Activated CD4-positive, alpha-beta T cell treated with anti-CD3 and anti-CD28 coated beads, Interleukin-2, amount 10 ng/mL, durations not matched to agents 24 days and 14 days (primary cell): Measurements from ENCODE around the gene TRPC5OS. TPM values are rescaled to one million over a fixed set of nuclear protein-coding genes. Genes with fewer than 3 reads are reported as not detected.

Source experiments
- total RNA-seq: library from RNA; stranded (reverse); gene quantifications from 2 replicates; pipeline ENCODE4 v1.2.3, GENCODE V29; 2022

Gene TRPC5OS
- total RNA-seq, 1 donor from 2014 or later, result not detected

Other genes with a start within 250 kb of the TRPC5OS start
- 49.5 and 64.6 TPM in 2 replicates for gene ALG13, start 195.0 kb upstream of the TRPC5OS start, total RNA-seq
- gene TRPC5, start 206.6 kb downstream of the TRPC5OS start, total RNA-seq, result not detected in 2 replicates
- gene RTL4, start 206.8 kb downstream of the TRPC5OS start, total RNA-seq, result not detected in 2 replicates